Common myeloid progenitor, CD34-positive (primary cell): ENCODE results near the gene ARHGEF39. TPM values are rescaled to one million over a fixed set of nuclear protein-coding genes. Genes with fewer than 3 reads are reported as not detected.

ENCODE experiments used
- CTCF ChIA-PET: fragments of 350-600 bp; sonication (Branson Sonifier 250); formaldehyde crosslinking; loops from one replicate; lab custom pipeline; 2021; ENCODE audit warnings: antibody characterized with exemption; lab: Charles Lee
- POLR2A ChIA-PET: fragments of 350-600 bp; sonication (Branson Sonifier 250); formaldehyde crosslinking; loops from one replicate; lab custom pipeline; 2021; ENCODE audit warnings: antibody characterized with exemption; lab: Charles Lee
- DNase-seq, 3 donors: peaks; one replicate each; pipeline versions ENCODE4 v3.0.0 to v3.0.0-alpha.2; 2013
- H3K27ac ChIP-seq, 2 experiments: 1 replicate in 1 of 2; 2 replicates in 1 of 2; pipeline ENCODE4 v1.7.0; 2013; ENCODE audit warnings: inconsistent platforms in 2 of 2, low read length in 2 of 2, mild to moderate bottlenecking in 2 of 2, low read depth in 1 of 2, moderate library complexity in 1 of 2; ENCODE audit not compliant: severe bottlenecking in 2 of 2, insufficient read depth in 1 of 2, poor library complexity in 1 of 2
- H3K27me3 ChIP-seq, 5 experiments: replicated peaks in 2 of 5; 1 replicate in 3 of 5; 2 replicates in 2 of 5; pipeline versions ENCODE4 v1.6.1 to v1.7.0; 2013; ENCODE audit warnings: low read length in 4 of 5, mild to moderate bottlenecking in 2 of 5, moderate library complexity in 2 of 5, inconsistent platforms in 1 of 5; ENCODE audit not compliant: insufficient read depth in 5 of 5, control insufficient read depth in 4 of 5
- H3K36me3 ChIP-seq, 4 experiments: 1 replicate in 2 of 4; 2 replicates in 2 of 4; pipeline versions ENCODE4 v1.6.1 to v1.7.0; 2013; ENCODE audit warnings: low read length in 3 of 4, control low read depth in 1 of 4, mild to moderate bottlenecking in 1 of 4; ENCODE audit not compliant: control insufficient read depth in 4 of 4, insufficient read depth in 4 of 4
- H3K4me1 ChIP-seq, 4 experiments: 1 replicate in 3 of 4; 2 replicates in 1 of 4; pipeline versions ENCODE4 v1.6.1 to v1.7.1; 2013; ENCODE audit warnings: low read length in 3 of 4, mild to moderate bottlenecking in 3 of 4, control low read depth in 1 of 4, inconsistent platforms in 1 of 4, moderate library complexity in 1 of 4; ENCODE audit not compliant: control insufficient read depth in 4 of 4, insufficient read depth in 4 of 4; ENCODE audit errors: control extremely low read depth in 1 of 4
- H3K4me3 ChIP-seq, 7 experiments: 1 replicate in 4 of 7; 2 replicates in 3 of 7; pipeline versions ENCODE4 v1.5.1 to v1.7.0; 2013; ENCODE audit warnings: mild to moderate bottlenecking in 7 of 7, low read length in 6 of 7, moderate library complexity in 6 of 7, inconsistent platforms in 2 of 7, low read depth in 2 of 7, control low read depth in 1 of 7; ENCODE audit not compliant: insufficient read depth in 4 of 7, control insufficient read depth in 1 of 7; ENCODE audit errors: extremely low read depth in 1 of 7
- H3K9me3 ChIP-seq, 5 experiments: 1 replicate in 4 of 5; 2 replicates in 1 of 5; pipeline versions ENCODE4 v1.6.1 to v1.7.1; 2013; ENCODE audit warnings: low read length in 4 of 5, mild to moderate bottlenecking in 2 of 5, inconsistent platforms in 1 of 5, low read depth in 1 of 5, moderate library complexity in 1 of 5; ENCODE audit not compliant: control insufficient read depth in 4 of 5, insufficient read depth in 2 of 5; ENCODE audit errors: control extremely low read depth in 1 of 5
- WGBS: methylation state at CpG from one replicate; pipeline ENCODE4 v1.1.5; 2013; ENCODE audit not compliant: insufficient coverage; 5-methylcytosine and 5-hydroxymethylcytosine counted together
- polyA plus RNA-seq: library from polyadenylated mRNA; unstranded; fragments of 120-200 nt; gene quantifications from one replicate; pipeline ENCODE4 v1.2.1, GENCODE V29; 2013

ARHGEF39 gene
- polyA plus RNA-seq: 2.4 TPM

- H3K27me3 ChIP-seq: no peaks in the 10 kb centered on the region
- H3K4me1 ChIP-seq: peaks cover 12 to 55% (median 36%) of the 10 kb centered on the region in 4 experiments
- H3K4me3 ChIP-seq: peak within 1 kb of the TSS; percentile 64 to 88 (median 81)
- WGBS: 9% methylated on average over 50 of the region's 58 CpGs
- H3K27ac ChIP-seq: peak within 1 kb of the TSS in 1 of 2 experiments; percentile 70
- peak; percentile 51 to 68 (median 57) for DNase-seq
- ChIA-PET POLR2A (interaction anchor here (0.6 kb wide), 1 partner anchor 26 kb away, joined by 4 read pairs; no protein-coding TSS in a partner anchor), CTCF (interaction anchor here (0.7 to 12.8 kb wide), 15 partner anchors 8 to 70 kb away, joined by 3 to 117 read pairs (median 3); partner anchors contain the start of gene CD72)
- H3K36me3 ChIP-seq: peaks cover 0 to 23% (median 5%) of the 10 kb centered on the region in 4 experiments
- H3K9me3 ChIP-seq: no peaks in the 10 kb centered on the region
Measured at GRCh38 chr9:35664531-35665470, at the start of gene ARHGEF39. ARHGEF39 (minus strand) TSS chr9:35665195; CDS start chr9:35665169, 26 bp downstream.

GRCh38 chr9:35714123-35714522 lies 49.1 kb upstream of the ARHGEF39 start:
- peaks cover 45 to 93% (median 78%) of the 10 kb centered on the region in 4 experiments for H3K36me3 ChIP-seq
- DNase-seq: no peak
- CTCF ChIA-PET: interaction anchor here (1.5 to 13.4 kb wide), 5 partner anchors 8 to 99 kb away, joined by 3 to 94 read pairs (median 11); partner anchors contain the start of genes CREB3 and TLN1

GRCh38 chr9:35713578-35713977 lies 48.6 kb upstream of the ARHGEF39 start:
- Histone ChIP-seq H3K4me3 (no peak overlapping the region), H3K27me3 (no peaks in the 10 kb centered on the region), H3K27ac (no peak overlapping the region), H3K9me3 (no peaks in the 10 kb centered on the region), H3K36me3 (peaks cover 47 to 93% (median 76%) of the 10 kb centered on the region in 4 experiments), H3K4me1 (no peaks in the 10 kb centered on the region)
- ChIA-PET POLR2A (interaction anchor here (0.7 kb wide), 1 partner anchor 138 kb away, joined by 4 read pairs; no protein-coding TSS in a partner anchor), CTCF (interaction anchor here (2.1 to 13.4 kb wide), 4 partner anchors 7 to 18 kb away, joined by 8 to 94 read pairs (median 48); partner anchors contain the start of genes CREB3 and TLN1)
- whole genome bisulfite sequencing: 100% methylated on average over 2 of the region's 3 CpGs
- no peak for DNase-seq

More at GRCh38 chr9:35714123-35714522, 49.1 kb upstream of the ARHGEF39 start:
- no peaks in the 10 kb centered on the region for H3K9me3 ChIP-seq
- no peaks in the 10 kb centered on the region for H3K4me1 ChIP-seq
- 92% methylated on average over 6 of the region's 6 CpGs for WGBS
- H3K27me3 ChIP-seq: no peaks in the 10 kb centered on the region
- POLR2A ChIA-PET: interaction anchor here (2.7 kb wide), 1 partner anchor 13 kb away, joined by 7 read pairs; no protein-coding TSS in a partner anchor
- no peak overlapping the region for H3K4me3 ChIP-seq
- no peak overlapping the region for H3K27ac ChIP-seq

GRCh38 chr9:35712762-35713400 lies 47.9 kb upstream of the ARHGEF39 start:
- Histone ChIP-seq H3K27ac (no peak overlapping the region), H3K27me3 (no peaks in the 10 kb centered on the region), H3K4me3 (no peak overlapping the region), H3K9me3 (no peaks in the 10 kb centered on the region), H3K4me1 (no peaks in the 10 kb centered on the region), H3K36me3 (peaks cover 50 to 92% (median 75%) of the 10 kb centered on the region in 4 experiments)
- ChIA-PET POLR2A (interaction anchor here (0.6 to 0.7 kb wide), 4 partner anchors 21 to 820 kb away, joined by 3 to 6 read pairs (median 4); no protein-coding TSS in a partner anchor), CTCF (interaction anchor here (1.4 to 13.4 kb wide), 4 partner anchors 9 to 43 kb away, joined by 3 to 94 read pairs (median 48); partner anchors contain the start of genes CREB3 and TLN1)
- WGBS: 98% methylated on average over 7 of the region's 11 CpGs
- DNase-seq: no peak

GRCh38 chr9:35711501-35712428 lies 46.8 kb upstream of the ARHGEF39 start:
- peaks cover 45 to 92% (median 75%) of the 10 kb centered on the region in 4 experiments for H3K36me3 ChIP-seq
- ChIA-PET CTCF (interaction anchor here (0.9 to 13.4 kb wide), 5 partner anchors 10 to 42 kb away, joined by 3 to 94 read pairs (median 11); partner anchors contain the start of genes CREB3 and TLN1), POLR2A (interaction anchor here (0.6 to 1.1 kb wide), 3 partner anchors 17 to 819 kb away, joined by 3 to 6 read pairs (median 5); no protein-coding TSS in a partner anchor)
- no peak overlapping the region for H3K4me3 ChIP-seq
- whole genome bisulfite sequencing: over 99% methylated on average over 18 of the region's 21 CpGs
- H3K27ac ChIP-seq: peak overlapping the region in 1 of 2 experiments; percentile 32
- H3K4me1 ChIP-seq: no peaks in the 10 kb centered on the region
- H3K27me3 ChIP-seq: no peaks in the 10 kb centered on the region
- no peaks in the 10 kb centered on the region for H3K9me3 ChIP-seq
- DNase-seq: no peak
